Lung (tissue), 12 donors: ENCODE results near the gene MKI67. TPM values are rescaled to one million over a fixed set of nuclear protein-coding genes. Genes with fewer than 3 reads are reported as not detected.

ENCODE experiments used
- ATAC-seq: fragments of 200-7000 bp; cut with Tn5 transposase; one replicate; pipeline ENCODE4 v1.9.1; 2020; ENCODE audit warnings: moderate number of reproducible peaks; ENCODE audit not compliant: insufficient read depth, low FRiP score
- DNase-seq, 3 donors: peaks; one replicate each; pipeline ENCODE4 v3.0.0-alpha.2; 2013 to 2017
- H3K27ac ChIP-seq, 2 donors: one replicate each; pipeline ENCODE4 v1.5.1; 2013; ENCODE audit warnings: mild to moderate bottlenecking in 2 of 2, moderate library complexity in 2 of 2, control low read depth in 1 of 2, inconsistent platforms in 1 of 2, low read depth in 1 of 2, low read length in 1 of 2
- H3K27me3 ChIP-seq, 3 donors: one replicate each; pipeline ENCODE4 v1.5.1; 2013; ENCODE audit warnings: low read length in 2 of 3; ENCODE audit not compliant: control insufficient read depth in 3 of 3, insufficient read depth in 3 of 3
- H3K36me3 ChIP-seq, 4 donors: one replicate each; pipeline ENCODE4 v1.5.1; 2013; ENCODE audit warnings: low read length in 4 of 4, mild to moderate bottlenecking in 1 of 4, moderate library complexity in 1 of 4; ENCODE audit not compliant: control insufficient read depth in 4 of 4, insufficient read depth in 4 of 4
- H3K4me1 ChIP-seq, 5 donors: one replicate each; pipeline ENCODE4 v1.5.1; 2013; ENCODE audit warnings: low read length in 5 of 5, mild to moderate bottlenecking in 2 of 5, moderate library complexity in 1 of 5; ENCODE audit not compliant: control insufficient read depth in 5 of 5, insufficient read depth in 5 of 5
- H3K4me3 ChIP-seq: one replicate; pipeline ENCODE4 v1.5.1; 2013; ENCODE audit warnings: mild to moderate bottlenecking, control low read depth, moderate library complexity
- H3K9ac ChIP-seq, 2 donors: one replicate each; pipeline ENCODE4 v1.5.1; 2013; ENCODE audit warnings: low read length in 2 of 2, control low read depth in 1 of 2; ENCODE audit not compliant: insufficient read depth in 1 of 2
- H3K9me3 ChIP-seq, 4 donors: one replicate each; pipeline ENCODE4 v1.5.1; 2013; ENCODE audit warnings: low read length in 3 of 4, mild to moderate bottlenecking in 1 of 4, moderate library complexity in 1 of 4; ENCODE audit not compliant: control insufficient read depth in 4 of 4, insufficient read depth in 3 of 4
- CTCF ChIP-seq: IDR thresholded peaks from 2 replicates; pipeline ENCODE4 v1.5.1; 2012; ENCODE audit warnings: mild to moderate bottlenecking; ENCODE audit errors: control extremely low read depth, extremely low read depth
- WGBS, 2 donors: extraction: QIAGEN DNeasy Blood & Tissue Kit; methylation state at CpG; one replicate each; pipeline ENCODE4 v1.1.7; 2013; 5-methylcytosine and 5-hydroxymethylcytosine counted together
- polyA plus RNA-seq, 2 donors: library from polyadenylated mRNA; stranded (reverse); fragments of 200-250 nt; gene quantifications; one replicate each; pipeline ENCODE4 v1.2.1, GENCODE V29; 2013
- total RNA-seq, 2 donors: library from RNA; depleted of rRNA in 1 of 2; stranded (reverse); fragments of >200 nt in 1 of 2; gene quantifications; one replicate each; pipeline ENCODE4 v1.2.1, GENCODE V29; 2014 to 2021
- donor health status: control.
- donor health status: control.
- donor health status: Bipolar disorder and iron deficiency.
- donor health status: healthy.
- donor health status: DM: yes; HTN: yes; CAD: no.

Gene MKI67
- total and polyA plus RNA-seq, 4 donors: 1.0 to 8.6 (median 2.1) TPM

GRCh38 chr10:128115356-128115755 lies 10.9 kb downstream of the MKI67 start:
- Histone ChIP-seq H3K4me3 (no peak overlapping the region), H3K4me1 (no peaks in the 10 kb centered on the region), H3K9ac (no peak overlapping the region), H3K9me3 (no peaks in the 10 kb centered on the region), H3K36me3 (peaks cover 0 to 48% (median 9%) of the 10 kb centered on the region in 4 donors), H3K27ac (no peak overlapping the region), H3K27me3 (no peaks in the 10 kb centered on the region)
- no peak for ATAC-seq
- no peak for TF ChIP-seq CTCF
- DNase-seq: no peak
- 97 to 98% methylated on average over 8 of the region's 8 CpGs for WGBS, 2 donors

- ATAC-seq (no peak), DNase-seq (no peak)
- H3K9ac ChIP-seq: no peak overlapping the region
- no peaks in the 10 kb centered on the region for H3K27me3 ChIP-seq
- no peaks in the 10 kb centered on the region for H3K9me3 ChIP-seq
- no peak overlapping the region for H3K27ac ChIP-seq
- no peaks in the 10 kb centered on the region for H3K4me1 ChIP-seq
- 80 to 86% methylated on average over 2 of the region's 2 CpGs for whole genome bisulfite sequencing, 2 donors
- no peak overlapping the region for H3K4me3 ChIP-seq
- H3K36me3 ChIP-seq: peaks cover 0 to 53% (median 11%) of the 10 kb centered on the region in 4 donors
- TF ChIP-seq CTCF: no peak
Measured at GRCh38 chr10:128114901-128115300, 11.3 kb downstream of the MKI67 start.

- no peak overlapping the region for H3K9ac ChIP-seq
Measured at GRCh38 chr10:128113026-128113425, 13.2 kb downstream of the MKI67 start.

More at GRCh38 chr10:128113026-128113425, 13.2 kb downstream of the MKI67 start:
- Histone ChIP-seq H3K27ac (no peak overlapping the region), H3K4me1 (no peaks in the 10 kb centered on the region), H3K9me3 (no peaks in the 10 kb centered on the region), H3K27me3 (no peaks in the 10 kb centered on the region), H3K4me3 (no peak overlapping the region), H3K36me3 (peaks cover 0 to 54% (median 15%) of the 10 kb centered on the region in 4 donors)
- DNase-seq (no peak), ATAC-seq (no peak)
- 95 to 96% methylated on average over 13 of the region's 13 CpGs for WGBS, 2 donors
- TF ChIP-seq CTCF: no peak
